Measurements from ENCODE around the gene CYP39A1.

Gene CYP39A1

GRCh38 chr6:46590765-46591164 lies 61.9 kb downstream of the CYP39A1 start:
- no peak for TF ChIP-seq GATA2 (IDR thresholded peaks at IDR 0.05; ENCODE audit: low read depth, low read length)
- no peak for TF ChIP-seq GATA3 (IDR thresholded peaks at IDR 0.05; ENCODE audit: low read depth, low read length)

GRCh38 chr6:46586906-46587305 lies 65.7 kb downstream of the CYP39A1 start:
- no peak for TF ChIP-seq GATA3 (IDR thresholded peaks at IDR 0.05; ENCODE audit: low read depth, low read length)
- TF ChIP-seq GATA2 (IDR thresholded peaks at IDR 0.05; ENCODE audit: low read depth, low read length), result no peak

GRCh38 chr6:46584586-46584985 lies 68.0 kb downstream of the CYP39A1 start:
- TF ChIP-seq GATA3 (IDR thresholded peaks at IDR 0.05; ENCODE audit: low read depth, low read length) (no peak), GATA2 (IDR thresholded peaks at IDR 0.05; ENCODE audit: low read depth, low read length) (no peak)

GRCh38 chr6:46583721-46584120 lies 68.9 kb downstream of the CYP39A1 start:
- TF ChIP-seq GATA2 (IDR thresholded peaks at IDR 0.05; ENCODE audit: low read depth, low read length) (no peak), GATA3 (IDR thresholded peaks at IDR 0.05; ENCODE audit: low read depth, low read length) (no peak)

- TF ChIP-seq GATA3 (IDR thresholded peaks at IDR 0.05; ENCODE audit: low read depth, low read length) (no peak), GATA2 (IDR thresholded peaks at IDR 0.05; ENCODE audit: low read depth, low read length) (no peak)
Measured at GRCh38 chr6:46583081-46583480, 69.5 kb downstream of the CYP39A1 start.

GRCh38 chr6:46581459-46582177 lies 71.0 kb downstream of the CYP39A1 start:
- TF ChIP-seq GATA3 (IDR thresholded peaks at IDR 0.05; ENCODE audit: low read depth, low read length) (no peak), GATA2 (IDR thresholded peaks at IDR 0.05; ENCODE audit: low read depth, low read length) (no peak)

GRCh38 chr6:46575530-46575929 lies 77.1 kb downstream of the CYP39A1 start:
- TF ChIP-seq GATA3 (IDR thresholded peaks at IDR 0.05; ENCODE audit: low read depth, low read length) (no peak), GATA2 (IDR thresholded peaks at IDR 0.05; ENCODE audit: low read depth, low read length) (no peak)

GRCh38 chr6:46573140-46573539 lies 79.5 kb downstream of the CYP39A1 start:
- TF ChIP-seq GATA3 (IDR thresholded peaks at IDR 0.05; ENCODE audit: low read depth, low read length) (no peak), GATA2 (IDR thresholded peaks at IDR 0.05; ENCODE audit: low read depth, low read length) (no peak)

- TF ChIP-seq GATA3 (IDR thresholded peaks at IDR 0.05; ENCODE audit: low read depth, low read length) (no peak), GATA2 (IDR thresholded peaks at IDR 0.05; ENCODE audit: low read depth, low read length) (no peak)
Measured at GRCh38 chr6:46565531-46565930, 87.1 kb downstream of the CYP39A1 start.

- TF ChIP-seq GATA2 (IDR thresholded peaks at IDR 0.05; ENCODE audit: low read depth, low read length) (no peak), GATA3 (IDR thresholded peaks at IDR 0.05; ENCODE audit: low read depth, low read length) (no peak)
Measured at GRCh38 chr6:46563924-46564323, 88.7 kb downstream of the CYP39A1 start.

- TF ChIP-seq GATA2 (IDR thresholded peaks at IDR 0.05; ENCODE audit: low read depth, low read length) (no peak), GATA3 (IDR thresholded peaks at IDR 0.05; ENCODE audit: low read depth, low read length) (no peak)
Measured at GRCh38 chr6:46556053-46556452, 96.6 kb downstream of the CYP39A1 start.

GRCh38 chr6:46555129-46555528 lies 97.5 kb downstream of the CYP39A1 start:
- TF ChIP-seq GATA3 (IDR thresholded peaks at IDR 0.05; ENCODE audit: low read depth, low read length), result no peak
- TF ChIP-seq GATA2 (IDR thresholded peaks at IDR 0.05; ENCODE audit: low read depth, low read length), result no peak

- TF ChIP-seq GATA3 (IDR thresholded peaks at IDR 0.05; ENCODE audit: low read depth, low read length), result no peak
- TF ChIP-seq GATA2 (IDR thresholded peaks at IDR 0.05; ENCODE audit: low read depth, low read length), result no peak
Measured at GRCh38 chr6:46549155-46549554, 103.5 kb downstream of the CYP39A1 start.

GRCh38 chr6:46541556-46541955 lies 111.1 kb downstream of the CYP39A1 start:
- TF ChIP-seq GATA2 (IDR thresholded peaks at IDR 0.05; ENCODE audit: low read depth, low read length), result no peak
- no peak for TF ChIP-seq GATA3 (IDR thresholded peaks at IDR 0.05; ENCODE audit: low read depth, low read length)

- TF ChIP-seq GATA3 (IDR thresholded peaks at IDR 0.05; ENCODE audit: low read depth, low read length) (no peak), GATA2 (IDR thresholded peaks at IDR 0.05; ENCODE audit: low read depth, low read length) (no peak)
Measured at GRCh38 chr6:46539866-46540265, 112.8 kb downstream of the CYP39A1 start.

Measured in SH-SY5Y (cell line).